Measurements from ENCODE around the gene U2AF1L4.
A peak's percentile ranks its signal among the peaks of the same experiment; 100 is the strongest.

U2AF1L4 gene

DNA sequence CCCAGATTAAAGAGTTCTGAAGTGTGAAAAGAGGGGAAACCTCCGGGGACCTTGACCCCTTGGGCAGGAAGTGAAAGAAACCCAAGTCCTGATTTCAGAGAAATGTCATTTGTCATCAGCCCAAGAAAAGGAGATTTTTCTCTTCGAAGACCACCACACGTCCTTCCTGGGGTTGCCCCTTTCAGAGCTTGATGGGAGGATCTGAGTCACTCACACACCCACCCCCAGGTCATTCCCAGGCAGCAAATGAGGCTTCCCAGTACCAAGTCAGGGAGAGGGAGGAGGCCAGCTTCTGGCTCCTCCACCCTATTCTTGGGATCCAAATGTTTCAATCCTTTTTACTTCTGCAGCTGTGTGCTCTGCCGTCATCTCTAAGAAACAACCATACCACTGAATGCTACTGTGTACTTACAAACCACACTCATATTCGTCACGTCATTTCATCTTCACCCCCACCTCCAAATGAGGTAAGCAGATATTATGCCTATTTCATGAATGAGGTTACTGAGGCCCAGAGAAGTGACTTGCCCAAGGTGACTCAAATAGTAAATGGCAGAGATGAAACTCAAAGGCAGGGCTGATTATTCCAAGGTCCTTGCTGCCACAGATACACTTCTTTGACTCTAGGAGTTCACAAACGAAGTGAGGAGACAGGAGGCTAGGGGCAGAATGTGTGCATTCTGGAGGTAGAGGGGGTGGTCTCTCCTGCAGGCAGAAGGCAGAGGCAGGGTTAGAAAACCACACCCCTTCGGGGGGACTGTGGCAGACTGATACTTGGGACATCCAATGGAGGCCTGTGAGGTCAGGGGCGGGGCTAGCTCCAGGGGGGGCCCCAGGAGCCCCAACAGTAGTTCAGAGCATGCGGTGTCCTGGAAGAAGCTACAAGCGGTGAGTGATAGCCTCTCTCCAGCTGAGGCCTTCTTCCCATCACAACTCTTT lies 32.4 kb downstream of the U2AF1L4 start:
- peak; percentile 86 to 89 for DNase-seq (ENCODE audit: low read depth in 2 of 2)

DNA sequence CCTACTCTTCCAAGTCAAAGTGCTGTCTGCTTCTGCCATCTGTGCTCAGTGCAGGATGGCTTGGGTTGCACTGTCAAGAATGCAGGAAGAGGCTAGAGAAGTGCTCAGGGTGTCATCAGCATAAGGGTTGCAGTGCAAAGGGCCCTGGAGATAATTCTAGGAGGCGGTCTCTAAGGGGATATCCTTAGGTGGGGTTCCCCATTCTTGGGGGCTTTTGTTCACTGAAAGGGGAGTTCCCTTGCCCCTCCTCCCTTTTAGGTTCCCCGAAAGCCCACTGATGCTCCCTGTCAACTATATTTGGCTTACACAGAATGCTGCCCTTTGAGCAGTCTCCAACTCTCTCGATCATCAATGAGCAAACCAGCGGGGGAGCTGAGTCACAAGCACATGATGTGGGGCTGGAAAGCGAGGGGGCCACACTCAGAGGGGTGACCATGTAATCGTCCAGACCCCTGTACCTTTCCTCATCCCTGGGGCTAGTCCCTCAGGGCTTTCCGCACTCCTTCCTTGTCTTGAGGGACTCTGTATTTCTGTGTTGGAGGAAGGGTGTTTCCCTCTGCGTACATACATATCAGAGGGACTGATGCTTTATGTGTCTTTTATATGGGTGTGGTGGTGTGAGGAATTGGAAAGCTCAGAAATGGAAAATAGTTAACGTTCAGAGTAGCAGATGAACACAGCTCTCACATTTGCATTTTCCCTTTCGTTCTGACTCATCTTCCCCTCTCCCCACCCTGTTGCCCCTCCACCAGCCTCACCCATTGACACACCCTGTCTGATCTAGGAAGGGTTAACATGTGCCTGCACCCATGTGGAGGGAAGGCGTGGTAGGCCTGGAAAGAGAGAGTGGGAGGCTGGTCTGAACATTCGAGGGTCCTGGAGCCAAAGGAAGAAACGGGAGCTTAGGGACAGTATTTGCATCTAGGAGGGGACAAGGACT lies 34.2 kb downstream of the U2AF1L4 start:
- DNase-seq (ENCODE audit: low read depth in 2 of 2): peak; percentile 74 to 76

DNA sequence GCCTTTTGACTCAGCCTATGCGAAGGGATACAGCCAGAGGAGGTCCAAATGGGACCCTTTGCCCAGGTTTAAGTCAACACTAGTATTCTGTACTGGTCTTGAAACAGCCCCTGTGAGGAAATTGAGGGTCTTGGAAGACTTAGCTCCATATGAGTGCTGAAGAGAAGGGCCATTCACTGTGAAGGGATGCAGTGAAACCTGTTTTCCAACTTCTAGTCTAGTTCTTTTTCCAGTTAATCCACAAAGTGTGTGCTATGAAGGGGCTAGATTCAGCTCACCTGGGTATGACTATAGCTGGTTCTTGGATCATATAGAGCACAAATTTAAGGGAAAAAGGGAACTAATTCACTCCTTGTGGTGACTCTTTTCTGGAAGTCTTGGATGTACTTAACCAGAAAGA lies 36.8 kb downstream of the U2AF1L4 start:
- DNase-seq (ENCODE audit: low read depth in 2 of 2): no peak

DNA sequence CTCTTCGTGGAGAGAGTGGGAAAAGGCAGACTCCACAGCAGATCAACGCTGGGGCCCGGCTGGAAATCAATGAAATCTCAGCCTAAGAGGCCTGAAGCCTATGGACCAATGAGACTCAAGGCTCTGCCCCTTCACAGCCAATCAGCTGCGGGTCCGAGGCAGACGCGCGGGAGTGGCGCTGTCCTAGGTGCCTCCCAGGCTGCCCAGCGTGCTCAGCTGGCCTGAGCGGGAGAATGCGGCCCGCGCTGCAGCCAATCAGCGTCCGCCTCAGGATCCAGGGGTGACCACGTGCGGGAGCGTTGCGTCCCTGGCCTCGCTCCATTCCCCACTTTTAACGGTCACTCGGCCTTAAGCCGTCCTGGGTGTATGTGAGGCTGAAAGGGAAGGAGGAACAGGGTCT lies 41.0 kb downstream of the U2AF1L4 start, which contains the start of gene ZBTB32:
ZBTB32 (plus strand) TSS at position 341 of the 400 bp plus-strand sequence. CDS start 10,069 bp downstream, outside the sequence.
- no peak for DNase-seq (ENCODE audit: low read depth in 2 of 2)

GRCh38 chr19:35703343-35703742 lies 41.9 kb downstream of the U2AF1L4 start:
- DNase-seq (ENCODE audit: low read depth in 2 of 2): no peak

DNA sequence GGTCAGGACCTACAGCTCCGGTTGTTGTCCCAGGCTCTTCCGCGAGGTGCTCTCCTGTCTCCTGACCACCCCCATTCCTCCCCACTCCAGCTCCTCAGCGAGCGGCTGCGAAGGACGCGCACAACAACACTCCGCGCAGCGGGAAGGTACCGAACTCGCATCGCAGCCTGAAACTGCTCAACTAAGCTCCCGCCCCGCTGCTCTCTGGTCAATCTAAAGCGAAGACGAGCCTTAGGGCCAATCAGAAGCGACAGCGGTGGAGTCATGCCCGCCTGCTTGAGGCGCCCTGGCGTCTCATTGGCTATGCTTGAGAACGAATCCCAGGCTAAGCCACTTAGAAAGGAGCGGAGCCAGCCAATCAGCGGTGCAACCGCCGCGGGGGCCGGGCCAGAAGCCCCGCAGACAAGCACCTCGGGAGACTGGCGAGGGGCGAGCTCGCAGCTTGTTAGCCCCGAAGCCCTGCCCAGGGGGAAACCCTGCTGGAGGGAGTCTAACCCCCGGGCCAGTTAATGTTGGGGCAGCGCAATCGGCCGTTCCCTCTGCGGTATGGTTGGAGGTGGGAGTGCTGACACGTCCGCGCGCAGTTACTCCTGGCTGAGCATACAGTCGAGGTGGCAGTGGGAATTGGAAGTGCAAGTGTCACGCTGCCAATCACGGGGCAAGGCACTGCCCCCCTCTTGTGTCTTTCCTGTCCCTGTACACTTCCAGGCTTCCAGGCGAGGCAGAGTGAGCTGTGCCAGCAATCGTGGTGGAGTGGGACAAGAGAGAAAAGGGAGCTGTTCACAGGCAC lies 42.8 kb downstream of the U2AF1L4 start:
- peak; percentile 92 to 93 for DNase-seq (ENCODE audit: low read depth in 2 of 2)

DNA sequence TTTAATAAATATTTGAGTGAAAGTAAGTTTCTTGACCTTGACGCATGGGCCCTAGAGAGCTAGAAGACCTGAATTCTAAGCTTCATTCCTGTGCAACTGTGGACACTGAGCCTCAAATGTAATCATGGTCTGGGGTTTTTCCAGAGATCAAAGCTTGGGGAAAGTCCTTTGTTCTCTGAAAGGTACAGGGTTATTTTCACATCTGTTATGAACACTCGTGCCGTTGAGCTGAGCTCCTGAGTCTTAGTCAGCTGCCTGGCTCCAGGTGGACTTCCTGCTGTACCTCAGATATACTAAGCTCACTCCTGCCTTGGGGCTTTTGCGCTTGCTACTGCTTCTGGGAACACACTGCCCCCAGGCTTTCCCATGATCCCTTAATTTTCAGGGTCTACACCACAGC lies 48.4 kb downstream of the U2AF1L4 start:
- DNase-seq (ENCODE audit: low read depth in 2 of 2): no peak

DNA sequence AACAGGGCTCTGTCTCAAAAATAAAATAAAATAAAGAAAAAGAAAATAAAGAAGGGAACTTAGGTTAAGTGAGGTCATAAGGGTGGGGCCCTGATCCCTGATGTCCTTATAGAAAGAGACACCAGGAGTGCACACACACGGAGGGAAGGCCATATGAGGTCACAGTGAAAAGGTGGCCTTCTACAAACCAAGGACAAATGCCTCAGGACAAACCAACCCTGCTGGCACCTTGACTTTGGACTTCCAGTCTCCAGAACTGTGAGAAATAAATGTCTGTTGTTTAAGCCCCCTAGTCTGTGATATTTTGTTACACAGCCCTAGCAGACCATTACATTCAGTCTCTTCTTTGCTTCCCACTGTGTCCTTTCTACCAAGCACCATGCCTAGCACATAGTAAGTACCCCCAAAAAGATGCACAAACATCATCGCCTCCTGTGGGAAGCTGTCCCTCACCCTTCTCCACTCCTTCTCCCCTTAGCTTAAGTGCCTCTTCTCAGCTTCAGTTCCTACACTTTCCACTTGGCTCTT lies 49.3 kb downstream of the U2AF1L4 start:
- DNase-seq (ENCODE audit: low read depth in 2 of 2): no peak

GRCh38 chr19:35693835-35694599 lies 51.2 kb downstream of the U2AF1L4 start:
- DNase-seq (ENCODE audit: low read depth in 2 of 2): peak; percentile 79 to 80

- DNase-seq (ENCODE audit: low read depth in 2 of 2): no peak
Observed at GRCh38 chr19:35693422-35693821, 51.8 kb downstream of the U2AF1L4 start.

All from stimulated activated CD8-positive, alpha-beta memory T cell treated with anti-CD3 and anti-CD28 coated beads, Interleukin-15, amount 100 ng/mL, for 48 hours (primary cell).